Endothelial cell of umbilical vein (primary cell): ENCODE measurements around the gene SH3GL1. TPM values are rescaled to one million over a fixed set of nuclear protein-coding genes. Genes with fewer than 3 reads are reported as not detected.

Experiments used
- BruUV-seq: library from RNA; stranded (reverse); fragments of 400-500 nt; replicated peaks from 2 replicates; lab custom pipeline; 2021; lab: Mats Ljungman, UMichigan
- CTCF ChIA-PET: fragments of 300-600, 350-600 bp; sonication (Branson Sonifier 250); formaldehyde crosslinking; loops from one replicate; lab custom pipeline; 2021; ENCODE audit warnings: antibody characterized with exemption, inconsistent platforms; lab: Charles Lee
- POLR2A ChIA-PET: fragments of 300-600, 350-600 bp; sonication (Branson Sonifier 250); formaldehyde crosslinking; loops from one replicate; lab custom pipeline; 2021; ENCODE audit warnings: antibody characterized with exemption, inconsistent platforms; lab: Charles Lee
- DNase-seq: peaks from one replicate; pipeline ENCODE4 v3.0.0-alpha.2; 2011; ENCODE audit warnings: low read depth, low spot score
- FAIRE-seq: peaks from 2 replicates; lab custom pipeline; 2011; peaks lifted over from hg19 to GRCh38; lab: Jason Lieb, UNC
- H2AFZ ChIP-seq: 2 replicates; pipeline ENCODE4 v1.6.0; 2012; ENCODE audit warnings: low read depth, low read length, control low read depth, inconsistent platforms
- H3K27ac ChIP-seq: 2 replicates; pipeline ENCODE4 v1.5.1; 2011; ENCODE audit warnings: low read depth, mild to moderate bottlenecking, control low read depth, low read length, moderate library complexity; ENCODE audit not compliant: insufficient read depth
- H3K27me3 ChIP-seq, 2 experiments: 2 replicates each; pipeline versions ENCODE4 v1.6.0 to v1.6.1; 2011; ENCODE audit warnings: low read length in 2 of 2, mixed read lengths in 1 of 2; ENCODE audit not compliant: control insufficient read depth in 2 of 2, insufficient read depth in 2 of 2
- H3K36me3 ChIP-seq, 2 experiments: 2 replicates in 1 of 2; 3 replicates in 1 of 2; pipeline ENCODE4 v1.5.1; 2011; ENCODE audit warnings: low read length in 2 of 2, mild to moderate bottlenecking in 1 of 2, moderate library complexity in 1 of 2; ENCODE audit not compliant: control insufficient read depth in 2 of 2, insufficient read depth in 2 of 2; ENCODE audit errors: extremely low read depth in 1 of 2
- H3K4me1 ChIP-seq: 3 replicates; pipeline ENCODE4 v1.5.1; 2011; ENCODE audit warnings: mild to moderate bottlenecking, low read length; ENCODE audit not compliant: control insufficient read depth, insufficient read depth; ENCODE audit errors: extremely low read depth
- H3K4me2 ChIP-seq: 2 replicates; pipeline ENCODE4 v1.6.1; 2011; ENCODE audit warnings: low read length, control low read depth, mixed read lengths; ENCODE audit not compliant: insufficient read depth
- H3K4me3 ChIP-seq, 3 experiments: fragments of 200-600 bp in 1 of 3; sonication (generic), shearing (Covaris generic) in 1 of 3; replicated peaks in 1 of 3; 2 replicates each; pipeline ENCODE4 v1.5.1; 2011 to 2016; ENCODE audit warnings: control low read depth in 3 of 3, low read length in 3 of 3, mild to moderate bottlenecking in 2 of 3, inconsistent platforms in 1 of 3, low read depth in 1 of 3, moderate library complexity in 1 of 3; ENCODE audit not compliant: insufficient read depth in 1 of 3
- H3K79me2 ChIP-seq: 2 replicates; pipeline ENCODE4 v1.6.0; 2012; ENCODE audit warnings: low read length, inconsistent platforms; ENCODE audit not compliant: control insufficient read depth, insufficient read depth
- H3K9ac ChIP-seq: replicated peaks from 2 replicates; pipeline ENCODE3; 2011; ENCODE audit warnings: low read length, control low read depth; ENCODE audit not compliant: insufficient read depth; ENCODE audit errors: extremely low read depth
- H3K9me1 ChIP-seq: replicated peaks from 3 replicates; pipeline ENCODE4 v1.6.0; 2011; ENCODE audit warnings: mild to moderate bottlenecking, low read length; ENCODE audit not compliant: control insufficient read depth, insufficient read depth; ENCODE audit errors: extremely low read depth
- H3K9me3 ChIP-seq: replicated peaks from 2 replicates; pipeline ENCODE4 v1.5.1; 2012; ENCODE audit warnings: low read length, inconsistent platforms; ENCODE audit not compliant: control insufficient read depth, insufficient read depth
- H4K20me1 ChIP-seq: replicated peaks from 2 replicates; pipeline ENCODE3; 2011; ENCODE audit warnings: mild to moderate bottlenecking, low read length; ENCODE audit not compliant: control insufficient read depth, insufficient read depth; ENCODE audit errors: extremely low read depth
- CTCF ChIP-seq, 2 donors: IDR thresholded peaks; 1 replicate in 1 of 2; 2 replicates in 1 of 2; pipeline ENCODE4 v1.5.1; 2011; ENCODE audit warnings: low read length in 2 of 2, mild to moderate bottlenecking in 2 of 2, moderate library complexity in 2 of 2, control low read depth in 1 of 2, inconsistent platforms in 1 of 2, low read depth in 1 of 2; ENCODE audit not compliant: insufficient read depth in 1 of 2; ENCODE audit errors: extremely low read depth in 1 of 2
- EZH2 ChIP-seq: IDR thresholded peaks from 2 replicates; pipeline ENCODE4 v1.6.1; 2012; ENCODE audit warnings: borderline replicate concordance, low read depth, mild to moderate bottlenecking, moderate library complexity, low read length, inconsistent platforms; ENCODE audit not compliant: severe bottlenecking
- FOS ChIP-seq: IDR thresholded peaks from 2 replicates; pipeline ENCODE4 v1.6.1; 2011; ENCODE audit warnings: mild to moderate bottlenecking, low read length, moderate library complexity, borderline replicate concordance; ENCODE audit not compliant: insufficient read depth
- GATA2 ChIP-seq: IDR thresholded peaks from 2 replicates; pipeline ENCODE4 v1.7.0; 2011; ENCODE audit warnings: low read depth, mild to moderate bottlenecking, moderate library complexity, mixed read lengths, low read length; ENCODE audit not compliant: insufficient read length, insufficient read depth
- JUN ChIP-seq: IDR thresholded peaks from 2 replicates; pipeline ENCODE4 v1.6.1; 2011; ENCODE audit warnings: borderline replicate concordance, low read depth; ENCODE audit not compliant: insufficient read length, insufficient read depth
- MAX ChIP-seq: IDR thresholded peaks from 2 replicates; pipeline ENCODE4 v1.6.1; 2011; ENCODE audit not compliant: insufficient read depth, insufficient read length
- MYC ChIP-seq: IDR thresholded peaks from one replicate; pipeline ENCODE4 v1.6.1; 2011; ENCODE audit warnings: mild to moderate bottlenecking, low read depth, low read length
- POLR2A ChIP-seq: IDR thresholded peaks from 2 replicates; pipeline ENCODE4 v1.6.1; 2012; ENCODE audit warnings: low read depth, mild to moderate bottlenecking, control low read depth, low read length
- POLR2AphosphoS5 ChIP-seq: IDR thresholded peaks from 2 replicates; pipeline ENCODE4 v1.6.1; 2012; ENCODE audit warnings: low read depth, mild to moderate bottlenecking, control low read depth, low read length, moderate library complexity; ENCODE audit not compliant: insufficient read depth
- dilution Hi-C: fragments of 300-500 bp; cut with MboI; formaldehyde crosslinking; loops from one replicate; pipeline ENCODE4 v1.15.0; 2019; ENCODE audit warnings: low sequenced_read_pairs; ENCODE audit not compliant: extremely low pct_ligation_motif_present
- intact Hi-C: fragments of 100-400 bp; cut with micrococcal nuclease; formaldehyde crosslinking; loops from one replicate; pipeline ENCODE4 v1.10.0; 2022
- polyA plus RNA-seq, 4 experiments: library from polyadenylated mRNA; depleted of rRNA in 3 of 4; stranded (reverse) in 3 of 4; unstranded in 1 of 4; fragments of >200 nt; gene quantifications; 2 replicates each; pipeline versions ENCODE4 v1.2.1 to v1.2.3, GENCODE V29; 2011 to 2012; ENCODE audit warnings: missing spikeins in 1 of 4
- total RNA-seq: library from RNA; stranded (reverse); gene quantifications from 2 replicates; pipeline ENCODE4 v1.2.3, GENCODE V29; 2021

Gene SH3GL1
- total and polyA plus RNA-seq, 2 donors (not counting 3 experiments of a cell fraction or from before 2014, with no cell fraction given): 143 to 145 TPM

- Histone ChIP-seq H3K9ac (no peak overlapping the region), H3K4me2 (no peak overlapping the region), H3K4me3 (no peak overlapping the region), H3K9me3 (no peaks in the 10 kb centered on the region), H3K27ac (no peak overlapping the region), H3K36me3 (peaks cover 0 to 9% of the 10 kb centered on the region in 2 experiments), H4K20me1 (no peaks in the 10 kb centered on the region), H3K79me2 (peaks cover 93% of the 10 kb centered on the region), H3K9me1 (no peaks in the 10 kb centered on the region), H3K27me3 (no peaks in the 10 kb centered on the region), H3K4me1 (peaks cover 54% of the 10 kb centered on the region), H2AFZ (no peak overlapping the region)
- FAIRE-seq: peak; percentile 38
- no TSS peak for BruUV-seq
- intact Hi-C loops: no loop called here
- ChIA-PET CTCF (interaction anchor here (0.7 to 8.7 kb wide), 4 partner anchors 15 to 25 kb away, joined by 3 to 105 read pairs (median 30); partner anchors contain the start of genes CHAF1A and SH3GL1), POLR2A (interaction anchor here (1.0 kb wide), 1 partner anchor 14 kb away, joined by 3 read pairs; no protein-coding TSS in a partner anchor)
- TF ChIP-seq FOS (no peak), MYC (no peak), POLR2AphosphoS5 (no peak)
- no peak for DNase-seq
- dilution Hi-C loops: no loop called here
Measured at GRCh38 chr19:4376991-4377781, 23.2 kb downstream of the SH3GL1 start.

- POLR2A ChIA-PET: interaction anchor here (1.0 kb wide), 1 partner anchor 15 kb away, joined by 3 read pairs; no protein-coding TSS in a partner anchor
Measured at GRCh38 chr19:4376671-4376990, 23.7 kb downstream of the SH3GL1 start.

More at GRCh38 chr19:4376671-4376990, 23.7 kb downstream of the SH3GL1 start:
- H3K79me2 ChIP-seq: peaks cover 94% of the 10 kb centered on the region
- no peak overlapping the region for H3K27ac ChIP-seq
- TF ChIP-seq POLR2AphosphoS5 (no peak), EZH2 (no peak), JUN (no peak), FOS (no peak), MAX (no peak), MYC (no peak), GATA2 (no peak), POLR2A (no peak), CTCF (IDR thresholded peaks at IDR 0.05; ENCODE audit: extremely low read depth in 1 of 2, insufficient read depth in 1 of 2, low read depth in 1 of 2, low read length in 2 of 2) (no peak)
- no peak overlapping the region for H3K4me2 ChIP-seq
- H3K27me3 ChIP-seq: no peaks in the 10 kb centered on the region
- H3K36me3 ChIP-seq: peaks cover 0 to 9% of the 10 kb centered on the region in 2 experiments
- peaks cover 54% of the 10 kb centered on the region for H3K4me1 ChIP-seq
- no peaks in the 10 kb centered on the region for H3K9me3 ChIP-seq
- no peaks in the 10 kb centered on the region for H4K20me1 ChIP-seq
- dilution Hi-C loops (no loop called here), intact Hi-C loops (no loop called here)
- CTCF ChIA-PET: interaction anchor here (0.7 to 8.7 kb wide), 5 partner anchors 11 to 25 kb away, joined by 3 to 105 read pairs (median 11); partner anchors contain the start of genes CHAF1A and SH3GL1
- no peak overlapping the region for H2AFZ ChIP-seq
- BruUV-seq: no TSS peak
- H3K9ac ChIP-seq: no peak overlapping the region
- no peak for DNase-seq
- no peak for FAIRE-seq
- no peaks in the 10 kb centered on the region for H3K9me1 ChIP-seq
- H3K4me3 ChIP-seq: no peak overlapping the region
